ENCODE results near the gene FADS3. TPM values are rescaled to one million over a fixed set of nuclear protein-coding genes. Genes with fewer than 3 reads are reported as not detected.

Gene FADS3
- total RNA-seq, 2 donors from 2014 or later, result 24.8 to 28.4 TPM

DNA sequence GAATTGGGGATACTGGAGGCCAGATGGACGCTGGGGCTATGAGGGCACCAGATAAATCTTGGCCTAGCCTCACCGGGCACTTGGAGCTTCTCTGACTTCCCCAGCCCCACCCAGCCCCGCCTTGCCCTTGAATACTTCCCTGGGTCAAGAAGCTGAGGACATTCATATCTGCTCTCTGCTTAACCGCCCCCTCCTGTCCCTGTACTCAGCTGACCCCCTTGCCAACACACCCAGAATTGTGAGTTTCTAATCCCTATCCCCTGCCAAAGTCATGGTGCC, 22.0 kb downstream of the FADS3 start:
- peaks cover 10% of the 10 kb centered on the region for H3K27me3 Mint-ChIP-seq (ENCODE audit: insufficient read depth)
- H3K9ac ChIP-seq (ENCODE audit: extremely low read depth, low read length, poor library complexity, severe bottlenecking), result no peak overlapping the region
- no peaks in the 10 kb centered on the region for H3K9me3 ChIP-seq (ENCODE audit: control insufficient read depth, low read length)
- H3K36me3 ChIP-seq (ENCODE audit: control insufficient read depth, insufficient read depth, low read length), result peaks cover 22% of the 10 kb centered on the region
- peaks cover 10% of the 10 kb centered on the region for H3K4me1 Mint-ChIP-seq
- no peaks in the 10 kb centered on the region for H3K9me3 Mint-ChIP-seq
- peaks cover 13% of the 10 kb centered on the region for H3K27me3 ChIP-seq (ENCODE audit: control insufficient read depth, insufficient read depth, low read length, poor library complexity, severe bottlenecking)
- peaks cover 16% of the 10 kb centered on the region for H3K36me3 Mint-ChIP-seq (ENCODE audit: low read depth)
- no peak for DNase-seq
- WGBS, 2 experiments (ENCODE audit: insufficient coverage in 1 of 2, insufficient read length in 1 of 2), result 89 to 93% methylated on average over 3 to 4 of the region's 4 CpGs
- H3K27ac Mint-ChIP-seq, result no peak overlapping the region
- no peak overlapping the region for H3K4me3 ChIP-seq (ENCODE audit: low read length)
- H3K27ac ChIP-seq (ENCODE audit: low read depth, low read length), result peak overlapping the region; percentile 67
- H3K4me3 Mint-ChIP-seq, result no peak overlapping the region
- TF ChIP-seq, protein P1, sequence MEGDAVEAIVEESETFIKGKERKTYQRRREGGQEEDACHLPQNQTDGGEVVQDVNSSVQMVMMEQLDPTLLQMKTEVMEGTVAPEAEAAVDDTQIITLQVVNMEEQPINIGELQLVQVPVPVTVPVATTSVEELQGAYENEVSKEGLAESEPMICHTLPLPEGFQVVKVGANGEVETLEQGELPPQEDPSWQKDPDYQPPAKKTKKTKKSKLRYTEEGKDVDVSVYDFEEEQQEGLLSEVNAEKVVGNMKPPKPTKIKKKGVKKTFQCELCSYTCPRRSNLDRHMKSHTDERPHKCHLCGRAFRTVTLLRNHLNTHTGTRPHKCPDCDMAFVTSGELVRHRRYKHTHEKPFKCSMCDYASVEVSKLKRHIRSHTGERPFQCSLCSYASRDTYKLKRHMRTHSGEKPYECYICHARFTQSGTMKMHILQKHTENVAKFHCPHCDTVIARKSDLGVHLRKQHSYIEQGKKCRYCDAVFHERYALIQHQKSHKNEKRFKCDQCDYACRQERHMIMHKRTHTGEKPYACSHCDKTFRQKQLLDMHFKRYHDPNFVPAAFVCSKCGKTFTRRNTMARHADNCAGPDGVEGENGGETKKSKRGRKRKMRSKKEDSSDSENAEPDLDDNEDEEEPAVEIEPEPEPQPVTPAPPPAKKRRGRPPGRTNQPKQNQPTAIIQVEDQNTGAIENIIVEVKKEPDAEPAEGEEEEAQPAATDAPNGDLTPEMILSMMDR (conservative IDR thresholded peaks at IDR 0.05), result no peak
- H3K4me1 ChIP-seq (ENCODE audit: control insufficient read depth, insufficient read depth, low read length), result no peaks in the 10 kb centered on the region

DNA sequence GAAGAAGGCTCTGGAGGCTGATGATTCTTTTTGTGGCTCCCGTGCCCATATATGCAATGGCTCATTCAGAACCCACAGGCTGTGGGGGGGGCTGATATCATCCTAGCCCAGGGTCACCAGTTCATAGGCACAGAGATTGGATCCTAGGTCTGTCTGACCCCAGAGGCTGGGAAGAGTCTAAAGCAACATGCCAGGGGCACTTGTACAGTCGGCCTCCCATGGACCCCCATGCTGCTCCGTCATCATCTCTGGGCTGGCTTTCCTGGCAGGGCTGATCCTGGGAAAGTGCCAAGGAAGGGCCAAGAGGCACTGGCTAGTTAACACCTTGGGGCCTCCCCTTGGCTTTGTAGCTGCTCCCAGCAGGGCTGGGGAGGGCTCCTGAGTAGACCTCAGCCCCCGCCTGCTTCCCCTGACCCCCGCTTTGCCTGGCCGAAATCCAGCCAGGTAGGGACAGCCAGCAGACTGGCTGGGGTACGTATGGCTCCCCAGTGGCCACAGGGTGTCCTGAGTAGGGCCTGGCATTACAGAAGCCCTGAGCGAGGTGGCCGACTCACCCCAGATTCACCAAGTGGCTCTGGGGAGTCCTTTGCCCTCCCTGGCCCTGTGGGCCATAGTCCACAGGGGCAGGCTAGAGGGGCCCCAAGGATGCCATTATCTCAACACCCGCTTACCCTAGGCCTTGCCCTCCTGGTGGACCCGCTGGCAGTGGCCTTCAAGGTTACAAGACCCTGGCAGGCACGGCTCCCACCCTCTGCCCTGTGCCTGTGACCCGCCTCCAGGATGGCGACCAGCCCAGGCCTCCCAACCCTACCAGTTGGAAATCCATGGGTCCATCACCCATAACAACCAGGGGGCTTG, 22.5 kb downstream of the FADS3 start:
- Mint-ChIP-seq H3K27me3 (ENCODE audit: insufficient read depth) (peaks cover 10% of the 10 kb centered on the region), H3K4me3 (no peak overlapping the region), H3K36me3 (ENCODE audit: low read depth) (peaks cover 17% of the 10 kb centered on the region), H3K9me3 (no peaks in the 10 kb centered on the region), H3K4me1 (peaks cover 10% of the 10 kb centered on the region), H3K27ac (peak overlapping the region; percentile 44)
- TF ChIP-seq, protein P1 (conservative IDR thresholded peaks at IDR 0.05), result no peak
- Histone ChIP-seq H3K27me3 (ENCODE audit: control insufficient read depth, insufficient read depth, low read length, poor library complexity, severe bottlenecking) (peaks cover 13% of the 10 kb centered on the region), H3K27ac (ENCODE audit: low read depth, low read length) (peak overlapping the region; percentile 67), H3K4me3 (ENCODE audit: low read length) (no peak overlapping the region), H3K36me3 (ENCODE audit: control insufficient read depth, insufficient read depth, low read length) (peaks cover 22% of the 10 kb centered on the region), H3K4me1 (ENCODE audit: control insufficient read depth, insufficient read depth, low read length) (no peaks in the 10 kb centered on the region), H3K9ac (ENCODE audit: extremely low read depth, low read length, poor library complexity, severe bottlenecking) (no peak overlapping the region), H3K9me3 (ENCODE audit: control insufficient read depth, low read length) (no peaks in the 10 kb centered on the region)
- peak; percentile 69 for DNase-seq
- 81 to 84% methylated on average over 7 to 14 of the region's 14 CpGs for WGBS, 2 experiments (ENCODE audit: insufficient coverage in 1 of 2, insufficient read length in 1 of 2)

DNA sequence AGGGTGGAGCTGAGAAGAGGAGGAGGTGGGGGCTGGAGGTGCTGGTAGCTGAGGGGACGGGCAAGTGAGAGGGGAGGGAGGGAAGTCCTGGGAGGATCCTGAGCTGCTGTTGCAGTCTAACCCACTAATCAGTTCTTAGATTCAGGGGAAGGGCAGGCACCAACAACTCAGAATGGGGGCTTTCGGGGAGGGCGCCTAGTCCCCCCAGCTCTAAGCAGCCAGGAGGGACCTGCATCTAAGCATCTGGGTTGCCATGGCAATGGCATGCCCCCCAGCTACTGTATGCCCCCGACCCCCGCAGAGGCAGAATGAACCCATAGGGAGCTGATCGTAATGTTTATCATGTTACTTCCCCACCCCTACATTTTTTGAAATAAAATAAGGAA, 24.4 kb downstream of the FADS3 start:
- peaks cover 32% of the 10 kb centered on the region for H3K36me3 ChIP-seq (ENCODE audit: control insufficient read depth, insufficient read depth, low read length)
- H3K4me3 ChIP-seq (ENCODE audit: low read length), result no peak overlapping the region
- Mint-ChIP-seq H3K4me1 (peaks cover 10% of the 10 kb centered on the region), H3K9me3 (no peaks in the 10 kb centered on the region), H3K36me3 (ENCODE audit: low read depth) (peaks cover 21% of the 10 kb centered on the region), H3K27ac (no peak overlapping the region), H3K27me3 (ENCODE audit: insufficient read depth) (peaks cover 6% of the 10 kb centered on the region), H3K4me3 (no peak overlapping the region)
- DNase-seq, result no peak
- TF ChIP-seq, protein P1 (conservative IDR thresholded peaks at IDR 0.05), result no peak
- 94% methylated on average over 2 to 6 of the region's 6 CpGs for WGBS, 2 experiments (ENCODE audit: insufficient coverage in 1 of 2, insufficient read length in 1 of 2)
- H3K27ac ChIP-seq (ENCODE audit: low read depth, low read length), result peak overlapping the region; percentile 21
- no peaks in the 10 kb centered on the region for H3K4me1 ChIP-seq (ENCODE audit: control insufficient read depth, insufficient read depth, low read length)
- peaks cover 8% of the 10 kb centered on the region for H3K27me3 ChIP-seq (ENCODE audit: control insufficient read depth, insufficient read depth, low read length, poor library complexity, severe bottlenecking)
- no peaks in the 10 kb centered on the region for H3K9me3 ChIP-seq (ENCODE audit: control insufficient read depth, low read length)
- H3K9ac ChIP-seq (ENCODE audit: extremely low read depth, low read length, poor library complexity, severe bottlenecking), result no peak overlapping the region
